Measurements from ENCODE around the gene LMNB1.
"Not testable (repeated sequence)": the region's sequence is repeated elsewhere in the genome, so short reads cannot be mapped to it uniquely, and the experiment has no call there.

The LMNB1 gene

GRCh38 chr5:126776499-126777256 is at the start of gene LMNB1:
LMNB1 (plus strand) TSS chr5:126777136; CDS start chr5:126777509, 373 bp downstream.
- H3K9me3 ChIP-seq (ENCODE audit: control insufficient read depth, insufficient read depth, low read length), result no peaks in the 10 kb centered on the region
- DNase-seq (ENCODE audit: low read depth, low spot score), result peak; percentile 86
- H3K4me1 ChIP-seq (ENCODE audit: control insufficient read depth, insufficient read depth, low read length), result no peaks in the 10 kb centered on the region
- H3K27ac ChIP-seq (ENCODE audit: low read length), result no peak within 1 kb of the TSS
- no CpG with 5 or more reads among the region's 74 CpGs for WGBS (ENCODE audit: insufficient coverage, insufficient read length)
- peak within 1 kb of the TSS; percentile 74 for H3K4me3 ChIP-seq (ENCODE audit: low read length)
- no peaks in the 10 kb centered on the region for H3K27me3 ChIP-seq (ENCODE audit: control insufficient read depth, insufficient read depth, low read length)
- H3K36me3 ChIP-seq (ENCODE audit: control insufficient read depth, insufficient read depth, low read length), result no peaks in the 10 kb centered on the region

GRCh38 chr5:126732716-126733115 is 44.2 kb upstream of the LMNB1 start:
- Histone ChIP-seq H3K27me3 (ENCODE audit: control insufficient read depth, insufficient read depth, low read length) (no peaks in the 10 kb centered on the region), H3K36me3 (ENCODE audit: control insufficient read depth, insufficient read depth, low read length) (no peaks in the 10 kb centered on the region), H3K27ac (ENCODE audit: low read length) (no peak overlapping the region), H3K9me3 (ENCODE audit: control insufficient read depth, insufficient read depth, low read length) (no peaks in the 10 kb centered on the region), H3K4me3 (ENCODE audit: low read length) (no peak overlapping the region), H3K4me1 (ENCODE audit: control insufficient read depth, insufficient read depth, low read length) (no peaks in the 10 kb centered on the region; the same call in 1 of the 2 replicates)
- DNase-seq (ENCODE audit: low read depth, low spot score), result no peak
- WGBS (ENCODE audit: insufficient coverage, insufficient read length), result no CpG with 5 or more reads among the region's 2 CpGs

GRCh38 chr5:126734573-126734972 is 42.4 kb upstream of the LMNB1 start:
- not testable (repeated sequence) for H3K9me3 ChIP-seq (ENCODE audit: control insufficient read depth, insufficient read depth, low read length)
- WGBS (ENCODE audit: insufficient coverage, insufficient read length), result no CpG with 5 or more reads among the region's 18 CpGs

GRCh38 chr5:126736141-126736540 is 40.8 kb upstream of the LMNB1 start:
- Histone ChIP-seq H3K4me3 (ENCODE audit: low read length) (no peak overlapping the region), H3K27ac (ENCODE audit: low read length) (no peak overlapping the region), H3K27me3 (ENCODE audit: control insufficient read depth, insufficient read depth, low read length) (no peaks in the 10 kb centered on the region), H3K36me3 (ENCODE audit: control insufficient read depth, insufficient read depth, low read length) (no peaks in the 10 kb centered on the region), H3K4me1 (ENCODE audit: control insufficient read depth, insufficient read depth, low read length) (no peaks in the 10 kb centered on the region; the same call in 1 of the 2 replicates), H3K9me3 (ENCODE audit: control insufficient read depth, insufficient read depth, low read length) (no peaks in the 10 kb centered on the region)
- no peak for DNase-seq (ENCODE audit: low read depth, low spot score)
- WGBS (ENCODE audit: insufficient coverage, insufficient read length), result no CpG with 5 or more reads among the region's 3 CpGs

More at GRCh38 chr5:126734573-126734972, 42.4 kb upstream of the LMNB1 start:
- H3K27ac ChIP-seq (ENCODE audit: low read length); DNase-seq (ENCODE audit: low read depth, low spot score); H3K36me3 ChIP-seq (ENCODE audit: control insufficient read depth, insufficient read depth, low read length); H3K4me3 ChIP-seq (ENCODE audit: low read length); H3K4me1 ChIP-seq (ENCODE audit: control insufficient read depth, insufficient read depth, low read length); H3K27me3 ChIP-seq (ENCODE audit: control insufficient read depth, insufficient read depth, low read length): not testable (repeated sequence)

- Histone ChIP-seq H3K4me3 (ENCODE audit: low read length) (no peak overlapping the region), H3K27ac (ENCODE audit: low read length) (no peak overlapping the region), H3K9me3 (ENCODE audit: control insufficient read depth, insufficient read depth, low read length) (no peaks in the 10 kb centered on the region), H3K27me3 (ENCODE audit: control insufficient read depth, insufficient read depth, low read length) (no peaks in the 10 kb centered on the region), H3K4me1 (ENCODE audit: control insufficient read depth, insufficient read depth, low read length) (peaks cover 3% of the 10 kb centered on the region; the same call in 1 of the 2 replicates), H3K36me3 (ENCODE audit: control insufficient read depth, insufficient read depth, low read length) (no peaks in the 10 kb centered on the region)
- no peak for DNase-seq (ENCODE audit: low read depth, low spot score)
- WGBS (ENCODE audit: insufficient coverage, insufficient read length), result no CpG with 5 or more reads among the region's 9 CpGs
Measured at GRCh38 chr5:126741361-126741760, 35.6 kb upstream of the LMNB1 start.

- DNase-seq (ENCODE audit: low read depth, low spot score), result no peak
- Histone ChIP-seq H3K36me3 (ENCODE audit: control insufficient read depth, insufficient read depth, low read length) (no peaks in the 10 kb centered on the region), H3K4me3 (ENCODE audit: low read length) (no peak overlapping the region), H3K4me1 (ENCODE audit: control insufficient read depth, insufficient read depth, low read length) (peaks cover 3% of the 10 kb centered on the region; the same call in 1 of the 2 replicates), H3K27me3 (ENCODE audit: control insufficient read depth, insufficient read depth, low read length) (no peaks in the 10 kb centered on the region), H3K27ac (ENCODE audit: low read length) (no peak overlapping the region), H3K9me3 (ENCODE audit: control insufficient read depth, insufficient read depth, low read length) (no peaks in the 10 kb centered on the region)
- WGBS (ENCODE audit: insufficient coverage, insufficient read length), result no CpG with 5 or more reads among the region's 2 CpGs
Measured at GRCh38 chr5:126742425-126742824, 34.5 kb upstream of the LMNB1 start.

- DNase-seq (ENCODE audit: low read depth, low spot score), result no peak
- Histone ChIP-seq H3K27ac (ENCODE audit: low read length) (no peak overlapping the region), H3K9me3 (ENCODE audit: control insufficient read depth, insufficient read depth, low read length) (no peaks in the 10 kb centered on the region; the same call in 1 of the 2 replicates), H3K4me3 (ENCODE audit: low read length) (no peak overlapping the region), H3K27me3 (ENCODE audit: control insufficient read depth, insufficient read depth, low read length) (no peaks in the 10 kb centered on the region), H3K4me1 (ENCODE audit: control insufficient read depth, insufficient read depth, low read length) (peaks cover 4% of the 10 kb centered on the region; the same call in 1 of the 2 replicates), H3K36me3 (ENCODE audit: control insufficient read depth, insufficient read depth, low read length) (no peaks in the 10 kb centered on the region)
- WGBS (ENCODE audit: insufficient coverage, insufficient read length), result no CpG with 5 or more reads among the region's 2 CpGs
Measured at GRCh38 chr5:126744836-126745235, 32.1 kb upstream of the LMNB1 start.

GRCh38 chr5:126745259-126745992 is 31.5 kb upstream of the LMNB1 start:
- Histone ChIP-seq H3K36me3 (ENCODE audit: control insufficient read depth, insufficient read depth, low read length) (no peaks in the 10 kb centered on the region), H3K9me3 (ENCODE audit: control insufficient read depth, insufficient read depth, low read length) (no peaks in the 10 kb centered on the region; the same call in 1 of the 2 replicates), H3K27me3 (ENCODE audit: control insufficient read depth, insufficient read depth, low read length) (no peaks in the 10 kb centered on the region), H3K4me1 (ENCODE audit: control insufficient read depth, insufficient read depth, low read length) (peaks cover 4% of the 10 kb centered on the region; the same call in 1 of the 2 replicates), H3K27ac (ENCODE audit: low read length) (no peak overlapping the region), H3K4me3 (ENCODE audit: low read length) (no peak overlapping the region)
- no peak for DNase-seq (ENCODE audit: low read depth, low spot score)
- WGBS (ENCODE audit: insufficient coverage, insufficient read length), result no CpG with 5 or more reads among the region's 7 CpGs

GRCh38 chr5:126746290-126746689 is 30.6 kb upstream of the LMNB1 start:
- H3K27ac ChIP-seq (ENCODE audit: low read length), result no peak overlapping the region
- H3K4me1 ChIP-seq (ENCODE audit: control insufficient read depth, insufficient read depth, low read length), result peaks cover 4% of the 10 kb centered on the region; the same call in 1 of the 2 replicates
- DNase-seq (ENCODE audit: low read depth, low spot score), result no peak
- no peaks in the 10 kb centered on the region for H3K27me3 ChIP-seq (ENCODE audit: control insufficient read depth, insufficient read depth, low read length)
- no peak overlapping the region for H3K4me3 ChIP-seq (ENCODE audit: low read length)
- H3K9me3 ChIP-seq (ENCODE audit: control insufficient read depth, insufficient read depth, low read length), result no peaks in the 10 kb centered on the region; the same call in 1 of the 2 replicates
- H3K36me3 ChIP-seq (ENCODE audit: control insufficient read depth, insufficient read depth, low read length), result no peaks in the 10 kb centered on the region

- Histone ChIP-seq H3K36me3 (ENCODE audit: control insufficient read depth, insufficient read depth, low read length) (no peaks in the 10 kb centered on the region), H3K27me3 (ENCODE audit: control insufficient read depth, insufficient read depth, low read length) (no peaks in the 10 kb centered on the region), H3K4me1 (ENCODE audit: control insufficient read depth, insufficient read depth, low read length) (peaks cover 2% of the 10 kb centered on the region; the same call in 1 of the 2 replicates), H3K4me3 (ENCODE audit: low read length) (no peak overlapping the region), H3K27ac (ENCODE audit: low read length) (no peak overlapping the region), H3K9me3 (ENCODE audit: control insufficient read depth, insufficient read depth, low read length) (no peaks in the 10 kb centered on the region; the same call in 1 of the 2 replicates)
- WGBS (ENCODE audit: insufficient coverage, insufficient read length), result no CpG with 5 or more reads among the region's 5 CpGs
- DNase-seq (ENCODE audit: low read depth, low spot score), result no peak
Measured at GRCh38 chr5:126752081-126752785, 24.7 kb upstream of the LMNB1 start.

Data from iPS DF 6.9 (cell line).